HepG2 (cell line): Measurements from ENCODE around the gene PIK3R5.

Experiments
- ARID2 ChIP-seq: sonication (generic); formaldehyde crosslinking; IDR thresholded peaks from 2 replicates; pipeline ENCODE4 v1.8.1; 2022; ENCODE audit warnings: mild to moderate bottlenecking, missing genetic modification reagents, borderline replicate concordance
- FOXK1 ChIP-seq: sonication (generic); formaldehyde crosslinking; IDR thresholded peaks from 2 replicates; pipeline ENCODE4 v1.4.0; 2020; ENCODE audit warnings: low read depth, missing genetic modification reagents, borderline replicate concordance
- GPN1 ChIP-seq: sonication (generic); formaldehyde crosslinking; IDR thresholded peaks from 2 replicates; pipeline ENCODE4 v1.5.1; 2020; ENCODE audit warnings: missing genetic modification reagents, borderline replicate concordance
- HDAC2 ChIP-seq: sonication (generic); formaldehyde crosslinking; IDR thresholded peaks from 2 replicates; pipeline ENCODE4 v1.4.0; 2020; ENCODE audit warnings: missing genetic modification reagents
- KAT2B ChIP-seq: fragments of 150-350 bp; IDR thresholded peaks from 2 replicates; pipeline ENCODE4 v1.6.1; 2014; ENCODE audit warnings: low read depth, low read length, borderline replicate concordance
- MIER2 ChIP-seq: IDR thresholded peaks from 2 replicates; pipeline ENCODE4 v1.6.1; 2016; ENCODE audit warnings: missing biosample characterization, missing genetic modification reagents
- SNRNP70 ChIP-seq: fragments of 200-400 bp; formaldehyde crosslinking; IDR thresholded peaks from 2 replicates; pipeline ENCODE4 v1.6.1; 2017; ENCODE audit warnings: mild to moderate bottlenecking, low read depth, low read length, moderate library complexity
- SP1 ChIP-seq, 2 experiments: fragments of 450-650 bp in 1 of 2; sonication (generic) in 1 of 2; formaldehyde crosslinking in 1 of 2; IDR thresholded peaks; 2 replicates each; pipeline versions ENCODE4 v1.4.0 to v1.6.1; 2016 to 2020; ENCODE audit warnings: missing genetic modification reagents in 1 of 2
- TCF7L2 ChIP-seq: IDR thresholded peaks from 2 replicates; pipeline ENCODE4 v1.6.1; 2011; ENCODE audit warnings: mild to moderate bottlenecking, low read depth, low read length, moderate library complexity
- ZFX ChIP-seq: sonication (generic); formaldehyde crosslinking; IDR thresholded peaks from 2 replicates; pipeline ENCODE4 v1.4.0; 2020; ENCODE audit warnings: mild to moderate bottlenecking, low read depth, missing genetic modification reagents, moderate library complexity
- TF ChIP-seq, protein P1 (sequence below), 2 experiments: IDR thresholded peaks; 2 replicates each; pipeline ENCODE4 v1.6.1; 2011 to 2012; ENCODE audit warnings: low read length in 2 of 2, borderline replicate concordance in 1 of 2, low read depth in 1 of 2, mild to moderate bottlenecking in 1 of 2, moderate library complexity in 1 of 2
- TF ChIP-seq, protein P2 (sequence below): sonication (generic); formaldehyde crosslinking; IDR thresholded peaks from 2 replicates; pipeline ENCODE4 v1.5.0; 2020; ENCODE audit warnings: mild to moderate bottlenecking, missing genetic modification reagents

- TF ChIP-seq, protein P1, sequence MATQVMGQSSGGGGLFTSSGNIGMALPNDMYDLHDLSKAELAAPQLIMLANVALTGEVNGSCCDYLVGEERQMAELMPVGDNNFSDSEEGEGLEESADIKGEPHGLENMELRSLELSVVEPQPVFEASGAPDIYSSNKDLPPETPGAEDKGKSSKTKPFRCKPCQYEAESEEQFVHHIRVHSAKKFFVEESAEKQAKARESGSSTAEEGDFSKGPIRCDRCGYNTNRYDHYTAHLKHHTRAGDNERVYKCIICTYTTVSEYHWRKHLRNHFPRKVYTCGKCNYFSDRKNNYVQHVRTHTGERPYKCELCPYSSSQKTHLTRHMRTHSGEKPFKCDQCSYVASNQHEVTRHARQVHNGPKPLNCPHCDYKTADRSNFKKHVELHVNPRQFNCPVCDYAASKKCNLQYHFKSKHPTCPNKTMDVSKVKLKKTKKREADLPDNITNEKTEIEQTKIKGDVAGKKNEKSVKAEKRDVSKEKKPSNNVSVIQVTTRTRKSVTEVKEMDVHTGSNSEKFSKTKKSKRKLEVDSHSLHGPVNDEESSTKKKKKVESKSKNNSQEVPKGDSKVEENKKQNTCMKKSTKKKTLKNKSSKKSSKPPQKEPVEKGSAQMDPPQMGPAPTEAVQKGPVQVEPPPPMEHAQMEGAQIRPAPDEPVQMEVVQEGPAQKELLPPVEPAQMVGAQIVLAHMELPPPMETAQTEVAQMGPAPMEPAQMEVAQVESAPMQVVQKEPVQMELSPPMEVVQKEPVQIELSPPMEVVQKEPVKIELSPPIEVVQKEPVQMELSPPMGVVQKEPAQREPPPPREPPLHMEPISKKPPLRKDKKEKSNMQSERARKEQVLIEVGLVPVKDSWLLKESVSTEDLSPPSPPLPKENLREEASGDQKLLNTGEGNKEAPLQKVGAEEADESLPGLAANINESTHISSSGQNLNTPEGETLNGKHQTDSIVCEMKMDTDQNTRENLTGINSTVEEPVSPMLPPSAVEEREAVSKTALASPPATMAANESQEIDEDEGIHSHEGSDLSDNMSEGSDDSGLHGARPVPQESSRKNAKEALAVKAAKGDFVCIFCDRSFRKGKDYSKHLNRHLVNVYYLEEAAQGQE (IDR thresholded peaks at IDR 0.05; ENCODE audit: borderline replicate concordance in 1 of 2, low read depth in 1 of 2, low read length in 2 of 2): no peak
- TF ChIP-seq TCF7L2 (no peak), SP1 (IDR thresholded peaks at IDR 0.05) (no peak), SP1 (CRISPR knock-in tag; IDR thresholded peaks at IDR 0.05) (no peak), KAT2B (no peak), ZFX (no peak), MIER2 (CRISPR knock-in tag) (no peak), HDAC2 (CRISPR knock-in tag) (no peak), FOXK1 (CRISPR knock-in tag) (no peak), GPN1 (no peak), SNRNP70 (no peak), ARID2 (no peak)
- TF ChIP-seq, protein P2, sequence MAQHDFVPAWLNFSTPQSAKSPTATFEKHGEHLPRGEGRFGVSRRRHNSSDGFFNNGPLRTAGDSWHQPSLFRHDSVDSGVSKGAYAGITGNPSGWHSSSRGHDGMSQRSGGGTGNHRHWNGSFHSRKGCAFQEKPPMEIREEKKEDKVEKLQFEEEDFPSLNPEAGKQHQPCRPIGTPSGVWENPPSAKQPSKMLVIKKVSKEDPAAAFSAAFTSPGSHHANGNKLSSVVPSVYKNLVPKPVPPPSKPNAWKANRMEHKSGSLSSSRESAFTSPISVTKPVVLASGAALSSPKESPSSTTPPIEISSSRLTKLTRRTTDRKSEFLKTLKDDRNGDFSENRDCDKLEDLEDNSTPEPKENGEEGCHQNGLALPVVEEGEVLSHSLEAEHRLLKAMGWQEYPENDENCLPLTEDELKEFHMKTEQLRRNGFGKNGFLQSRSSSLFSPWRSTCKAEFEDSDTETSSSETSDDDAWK (CRISPR knock-in tag): no peak
Observed at GRCh38 chr17:8843344-8843743, 122.2 kb downstream of the PIK3R5 start.
